NCI-H2107 treated with DMSO at 0.1 percent for 48 hours (cell line): Measurements from ENCODE around the gene MYO5A.
"Not testable (repeated sequence)": the region's sequence is repeated elsewhere in the genome, so short reads cannot be mapped to it uniquely, and the experiment has no call there.

Experiments
- DNase-seq: peaks from one replicate; lab custom pipeline; 2025; ENCODE audit not compliant: unreplicated experiment; lab: John Stamatoyannopoulos, UW

MYO5A gene

GRCh38 chr15:52294881-52295420, 233.7 kb downstream of the MYO5A start:
- DNase-seq = no peak

- DNase-seq = no peak
Measured at GRCh38 chr15:52292780-52293392, 235.8 kb downstream of the MYO5A start.

DNA sequence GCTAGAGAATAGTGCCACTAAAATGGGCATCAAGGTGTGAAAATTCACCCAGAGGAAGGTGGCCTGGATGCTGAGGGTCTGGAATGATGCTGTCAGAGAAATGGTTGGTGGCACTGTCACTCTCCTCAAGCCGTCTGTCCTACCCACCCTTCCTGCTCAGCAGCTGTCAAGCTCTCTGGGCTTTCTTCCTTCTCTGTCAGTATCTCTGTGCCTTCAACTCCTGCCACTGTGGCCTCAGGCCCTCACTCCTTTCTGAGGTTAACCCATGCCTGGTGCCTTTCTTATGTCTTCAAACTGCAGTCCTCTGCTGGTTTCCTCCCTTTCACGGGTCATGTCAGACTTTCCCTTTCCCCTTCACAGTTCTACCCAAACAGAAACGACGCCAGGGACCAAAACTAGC, 237.5 kb downstream of the MYO5A start:
- no peak for DNase-seq

DNA sequence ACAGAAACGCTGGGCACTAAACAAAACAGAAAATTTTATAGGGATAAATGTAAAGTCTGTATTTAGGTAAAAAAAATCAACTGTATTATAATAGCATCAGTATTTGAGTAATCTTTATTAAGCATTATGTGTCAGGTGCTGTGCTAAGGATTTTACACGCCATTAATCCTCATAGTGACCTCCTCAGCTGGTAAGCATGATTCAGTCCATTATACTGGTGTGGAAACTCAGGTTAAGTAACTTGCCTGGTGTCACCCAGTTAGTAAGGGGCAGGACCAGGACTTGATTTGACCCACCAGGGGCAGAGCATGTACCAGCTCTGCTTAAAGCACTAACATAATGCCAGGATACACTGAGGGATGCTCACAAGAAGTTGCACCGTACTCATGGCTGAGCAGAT, 237.9 kb downstream of the MYO5A start:
- no peak for DNase-seq

- no peak for DNase-seq
Measured at GRCh38 chr15:52290329-52290728, 238.4 kb downstream of the MYO5A start.

DNA sequence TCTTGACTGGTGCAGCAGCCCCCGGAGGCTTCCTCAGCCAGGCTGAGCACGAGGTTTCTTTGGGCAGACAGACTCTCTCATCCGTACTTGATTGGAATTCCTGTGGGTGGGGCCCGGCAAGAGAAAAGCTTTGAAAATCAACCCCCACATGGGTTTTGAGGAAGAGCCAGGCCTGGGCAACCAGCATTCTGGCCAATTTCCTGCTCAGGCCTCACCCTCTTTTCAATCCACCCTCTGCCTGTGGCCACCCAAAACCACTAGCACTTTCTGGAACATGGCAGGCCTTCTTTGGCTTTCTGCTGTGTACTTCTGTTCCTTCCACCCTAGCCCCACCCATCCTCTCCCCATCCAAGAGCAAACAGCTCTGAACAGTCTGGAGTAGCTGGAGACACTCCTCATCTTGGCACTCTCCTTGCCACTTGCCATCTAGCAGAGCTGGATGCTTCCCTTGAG, 239.0 kb downstream of the MYO5A start:
- DNase-seq = no peak

DNA sequence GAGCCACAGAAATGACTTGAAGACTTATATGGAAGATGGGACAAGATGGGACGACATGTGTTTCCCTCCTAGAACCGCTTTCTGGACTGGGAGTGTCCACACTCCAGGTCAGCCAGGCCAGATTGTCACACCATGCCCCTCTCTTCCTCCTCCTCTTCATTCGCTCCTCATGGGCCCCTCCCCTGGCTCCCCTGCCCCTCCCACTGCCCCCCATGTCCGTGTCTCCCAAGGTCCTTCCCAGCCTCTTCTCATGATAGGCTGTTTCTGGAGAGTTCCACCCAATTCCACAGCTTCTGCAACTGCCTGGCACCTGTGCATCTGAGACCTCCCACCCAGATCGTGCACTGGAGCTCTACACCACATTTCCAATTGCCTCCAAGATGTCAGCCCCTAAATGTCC, 239.7 kb downstream of the MYO5A start:
- no peak for DNase-seq

- DNase-seq = no peak
Measured at GRCh38 chr15:52288051-52288942, 240.4 kb downstream of the MYO5A start.

DNA sequence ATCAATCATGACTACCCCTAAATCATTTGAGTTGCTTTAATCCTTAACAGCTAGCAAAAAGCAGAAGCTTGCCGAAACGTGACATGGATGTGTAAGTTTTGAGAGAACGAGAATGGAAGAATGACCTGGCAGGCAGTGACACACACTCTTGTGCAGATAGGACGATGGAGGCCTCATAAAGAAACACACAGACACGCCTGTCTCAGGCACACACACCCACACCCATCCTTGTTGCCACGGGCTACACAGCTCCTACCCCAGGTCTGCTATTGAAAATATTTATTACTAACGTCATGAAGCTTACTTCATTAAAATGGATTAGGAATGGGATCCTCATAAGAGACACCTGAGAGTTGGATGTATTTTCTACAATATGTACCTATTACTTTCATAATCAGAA, 241.6 kb downstream of the MYO5A start:
- DNase-seq = no peak

DNA sequence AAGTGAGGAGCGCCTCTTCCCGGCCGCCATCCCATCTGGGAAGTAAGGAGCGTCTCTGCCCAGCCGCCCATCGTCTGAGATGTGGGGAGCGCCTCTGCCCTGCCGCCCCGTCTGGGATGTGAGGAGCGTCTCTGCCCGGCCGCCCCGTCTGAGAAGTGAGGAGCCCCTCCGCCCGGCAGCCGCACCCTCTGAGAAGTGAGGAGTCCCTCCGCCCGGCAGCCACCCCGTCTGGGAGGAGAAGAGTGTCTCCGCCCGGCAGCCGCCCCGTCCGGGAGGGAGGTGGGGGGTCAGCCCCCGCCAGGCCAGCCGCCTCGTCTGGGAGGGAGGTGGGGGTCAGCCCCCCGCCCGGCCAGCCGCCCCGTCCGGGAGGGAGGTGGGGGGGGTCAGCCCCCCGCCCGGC, 242.7 kb downstream of the MYO5A start:
- DNase-seq = not testable (repeated sequence)

DNA sequence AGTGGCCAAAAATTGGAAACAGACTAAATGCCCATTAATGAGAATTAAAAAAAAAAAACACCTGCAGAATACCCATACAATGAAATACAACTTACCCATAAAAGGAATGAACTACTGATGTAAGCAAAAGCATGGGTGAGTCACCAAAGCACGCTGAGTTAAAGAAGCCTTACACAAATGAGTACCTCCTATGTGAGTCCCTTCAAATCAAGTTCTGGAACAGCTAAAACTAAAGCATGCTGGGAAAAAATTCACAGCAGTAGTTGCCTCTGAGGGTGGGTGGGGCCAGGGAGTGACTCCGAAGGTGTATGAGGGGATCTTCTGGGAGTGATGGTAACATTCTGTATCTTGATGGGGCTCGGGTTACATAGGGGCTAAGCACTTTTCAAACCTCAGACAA, 244.5 kb downstream of the MYO5A start:
- no peak for DNase-seq

- no peak for DNase-seq
Measured at GRCh38 chr15:52283281-52283680, 245.4 kb downstream of the MYO5A start.

GRCh38 chr15:52282418-52282817, 246.3 kb downstream of the MYO5A start:
- DNase-seq = no peak

DNA sequence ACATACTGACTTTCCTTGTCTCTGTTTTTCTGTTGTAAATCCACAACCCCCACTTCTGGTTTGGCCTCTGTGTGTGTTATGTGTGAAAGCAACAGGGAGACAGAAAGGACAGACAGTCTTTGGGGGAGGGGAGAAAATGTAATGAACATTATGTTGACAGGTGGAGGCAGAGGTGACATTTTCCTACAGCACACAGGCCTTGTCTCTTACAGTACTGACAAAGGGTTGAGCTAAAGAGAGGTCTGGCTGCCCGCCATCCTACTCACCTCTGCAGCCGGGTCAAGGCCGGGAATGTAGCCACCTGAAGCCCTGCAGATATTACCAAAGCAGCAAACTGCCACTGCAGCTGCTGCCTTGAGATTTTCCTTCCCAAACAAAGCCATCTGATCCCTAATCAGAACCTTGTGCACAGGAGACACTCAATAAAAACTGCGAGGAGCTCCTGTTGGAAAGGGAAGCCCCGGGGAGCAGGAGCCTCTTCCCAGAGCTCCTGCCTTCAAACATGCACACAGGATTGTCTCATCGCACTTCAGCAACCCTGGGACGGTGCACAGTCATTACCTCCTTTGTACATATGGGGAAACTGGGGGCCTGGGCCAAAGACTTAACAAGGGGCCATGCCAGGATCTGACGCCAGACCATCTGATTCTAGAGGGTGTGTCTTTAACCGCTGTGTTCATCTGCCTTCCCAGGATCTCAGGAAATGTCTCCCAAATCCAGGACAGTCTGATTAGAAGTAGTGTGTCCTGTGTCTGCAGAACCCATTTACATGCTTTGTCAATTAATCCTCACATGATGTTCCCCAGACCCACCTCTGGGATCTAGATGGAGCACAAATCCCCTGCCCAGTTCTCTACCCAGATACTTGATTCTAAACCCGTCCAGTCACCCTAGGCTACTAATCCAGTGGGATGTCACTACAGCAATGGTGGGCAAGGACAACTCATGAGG, 247.3 kb downstream of the MYO5A start:
- no peak for DNase-seq

DNA sequence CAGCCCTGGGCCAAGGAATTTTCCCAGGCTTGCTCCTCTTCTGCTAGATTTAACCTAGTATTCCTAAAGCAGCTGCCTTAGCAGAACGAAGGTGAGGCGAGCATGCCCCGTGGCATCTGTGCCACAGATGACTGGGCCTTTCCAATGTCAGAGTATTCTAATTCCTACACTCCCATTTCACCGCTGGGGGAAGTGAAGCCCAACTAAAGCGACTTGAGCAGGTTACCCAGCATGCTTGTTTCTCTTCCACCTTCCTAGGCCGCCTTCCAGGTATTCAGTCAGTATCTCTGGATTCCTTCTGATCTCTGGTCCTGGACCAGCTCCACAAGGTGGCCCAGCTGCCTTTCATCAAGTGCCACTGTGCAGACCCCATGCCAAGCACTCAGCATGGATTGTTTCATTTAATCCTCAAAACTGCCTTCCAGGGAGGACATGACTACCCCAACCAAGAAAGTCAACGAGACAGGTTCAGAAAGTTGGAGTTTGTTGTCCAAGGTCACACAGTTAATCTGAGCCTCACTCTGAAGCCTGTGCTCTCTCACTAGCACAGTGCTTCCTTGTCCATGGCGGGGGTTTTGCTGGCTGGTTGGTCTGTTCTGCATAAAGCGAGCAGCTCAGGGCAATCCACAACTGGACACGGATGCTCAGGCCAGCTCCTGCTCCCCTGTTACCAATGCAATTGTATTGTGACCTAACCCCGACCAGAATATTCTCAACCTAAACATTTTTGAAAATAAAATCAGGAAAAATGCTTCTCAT, 248.2 kb downstream of the MYO5A start:
- DNase-seq = no peak

DNA sequence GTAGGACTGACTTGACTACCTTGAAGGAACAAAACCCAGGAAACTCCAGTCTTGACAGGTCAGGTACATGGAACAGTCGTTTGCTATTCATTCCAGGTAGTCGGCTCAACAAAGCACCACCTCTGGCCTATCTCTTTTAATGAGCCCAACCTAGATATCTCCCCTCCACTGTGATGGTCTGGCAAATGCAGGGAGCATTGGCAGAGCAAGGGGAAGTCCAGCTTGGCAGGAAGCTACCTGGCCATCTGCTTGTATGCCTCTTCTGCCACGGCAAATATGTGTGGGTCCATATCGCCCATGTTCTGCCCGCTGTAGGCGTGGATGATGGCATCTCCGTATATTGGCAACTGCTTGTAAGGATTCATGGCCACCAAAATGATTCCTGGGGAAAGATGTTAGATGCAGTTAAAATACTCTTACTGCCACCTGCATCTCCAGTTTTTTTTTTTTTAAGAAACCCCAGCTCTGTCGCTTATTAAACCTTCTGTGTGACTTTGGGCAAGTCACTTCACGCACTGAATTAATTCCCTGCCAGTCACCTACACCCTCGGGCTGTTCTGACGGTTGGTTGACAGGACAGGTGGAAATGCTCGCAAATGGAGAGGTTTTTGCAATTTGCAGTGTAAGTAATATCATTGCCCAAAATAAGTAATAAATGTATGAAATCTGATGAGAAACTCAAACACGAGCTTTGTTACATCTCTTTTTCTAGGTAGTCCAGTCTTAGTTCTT, 249.9 kb downstream of the MYO5A start:
- no peak for DNase-seq

DNA sequence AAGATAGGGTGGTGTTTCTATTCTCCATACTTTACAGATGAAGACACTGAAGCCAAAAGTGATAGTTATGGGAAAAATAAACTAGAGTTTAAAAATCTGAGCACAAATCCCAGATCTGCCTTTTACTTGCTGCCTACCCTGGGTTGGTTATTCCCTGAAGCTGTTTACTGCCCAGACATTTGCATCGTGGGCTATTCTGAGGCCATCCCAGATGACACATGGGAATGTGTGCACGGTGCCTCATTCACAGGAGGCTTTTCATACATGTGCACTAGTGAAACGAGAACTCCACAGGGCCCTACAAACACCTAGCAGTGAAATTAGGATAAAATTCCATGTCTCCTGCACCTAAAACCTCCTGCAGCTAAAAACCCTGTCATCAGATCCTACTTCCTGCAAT, 250.5 kb downstream of the MYO5A start:
- no peak for DNase-seq

DNA sequence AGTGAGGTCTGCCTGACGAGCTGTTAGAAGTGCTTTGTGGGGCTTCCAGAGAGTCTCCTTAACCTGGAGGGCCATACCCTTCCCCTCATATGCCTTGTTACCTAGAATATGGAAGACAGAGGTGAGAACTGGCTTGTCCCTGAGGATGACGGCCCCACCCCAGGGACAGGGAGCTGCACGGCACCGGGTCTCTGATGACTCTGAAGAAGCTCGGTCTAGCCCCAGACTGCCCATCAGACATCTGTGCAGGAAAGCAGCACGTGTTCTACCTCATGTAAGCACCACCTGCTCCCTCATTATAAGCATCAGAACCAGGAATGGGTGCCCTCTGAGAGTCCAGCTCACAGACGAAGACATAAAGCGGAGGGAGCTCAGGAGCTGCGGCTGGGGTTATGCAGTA, 251.1 kb downstream of the MYO5A start:
- no peak for DNase-seq

- no peak for DNase-seq
Measured at GRCh38 chr15:52276256-52276770, 252.4 kb downstream of the MYO5A start.
